Measurements from ENCODE around the gene KLRC4.

GRCh38 chr12:10362828-10363657 lies 46.5 kb downstream of the KLRC4 start:
- TF ChIP-seq CTCF (IDR thresholded peaks at IDR 0.05) (no peak), EZH2 (IDR thresholded peaks at IDR 0.05; ENCODE audit: borderline replicate concordance, insufficient read depth, low read depth, low read length, poor library complexity, severe bottlenecking) (no peak)

Data from B cell (primary cell).